Thymus (tissue), 11 donors: ENCODE results near the gene HLA-DMA. TPM values are rescaled to one million over a fixed set of nuclear protein-coding genes. Genes with fewer than 3 reads are reported as not detected.
A peak's percentile ranks its signal among the peaks of the same experiment; 100 is the strongest.
"Not testable (repeated sequence)": the region's sequence is repeated elsewhere in the genome, so short reads cannot be mapped to it uniquely, and the experiment has no call there.

ENCODE experiments used
- DNase-seq, 9 donors: peaks; one replicate each; pipeline ENCODE4 v3.0.0-alpha.2; 2013; ENCODE audit warnings: low spot score in 9 of 9, low read depth in 6 of 9, missing footprints in 1 of 9
- H3K27ac ChIP-seq, 2 donors: one replicate each; pipeline ENCODE4 v1.5.1; 2013; ENCODE audit warnings: control low read depth in 1 of 2, low read depth in 1 of 2, low read length in 1 of 2, mild to moderate bottlenecking in 1 of 2, moderate library complexity in 1 of 2
- H3K27me3 ChIP-seq, 2 donors: one replicate each; pipeline ENCODE4 v1.5.1; 2013; ENCODE audit warnings: low read length in 1 of 2; ENCODE audit not compliant: control insufficient read depth in 2 of 2, insufficient read depth in 1 of 2
- H3K36me3 ChIP-seq, 2 donors: one replicate each; pipeline ENCODE4 v1.5.1; 2013; ENCODE audit warnings: low read length in 1 of 2, mild to moderate bottlenecking in 1 of 2, moderate library complexity in 1 of 2; ENCODE audit not compliant: control insufficient read depth in 2 of 2, insufficient read depth in 2 of 2
- H3K4me1 ChIP-seq, 2 donors: one replicate each; pipeline ENCODE4 v1.5.1; 2013; ENCODE audit warnings: low read length in 2 of 2; ENCODE audit not compliant: control insufficient read depth in 2 of 2, insufficient read depth in 2 of 2
- H3K4me3 ChIP-seq, 2 donors: one replicate each; pipeline ENCODE4 v1.5.1; 2013; ENCODE audit warnings: low read length in 2 of 2, control low read depth in 1 of 2, mild to moderate bottlenecking in 1 of 2
- H3K9me3 ChIP-seq, 2 donors: one replicate each; pipeline ENCODE4 v1.5.1; 2013; ENCODE audit warnings: low read length in 1 of 2, mild to moderate bottlenecking in 1 of 2; ENCODE audit not compliant: control insufficient read depth in 2 of 2, insufficient read depth in 1 of 2
- WGBS: extraction: QIAGEN DNeasy Blood & Tissue Kit; methylation state at CpG from one replicate; pipeline ENCODE4 v1.1.7; 2013; 5-methylcytosine and 5-hydroxymethylcytosine counted together
- polyA plus RNA-seq: library from polyadenylated mRNA; stranded (reverse); fragments of 200-250 nt; gene quantifications from one replicate; pipeline ENCODE4 v1.2.3, GENCODE V29; 2013
- total RNA-seq: library from RNA; stranded (reverse); fragments of 120-200 nt; gene quantifications from one replicate; pipeline ENCODE4 v1.2.4, GENCODE V29; 2013
- donor health status: healthy.

The HLA-DMA gene
- total and polyA plus RNA-seq, 2 donors = 85.0 to 161 TPM

- H3K27ac ChIP-seq = no peak overlapping the region
- no peak for DNase-seq
- 93% methylated on average over 3 of the region's 3 CpGs for WGBS
Measured at GRCh38 chr6:32950010-32950409, 2.9 kb downstream of the HLA-DMA start.

DNA sequence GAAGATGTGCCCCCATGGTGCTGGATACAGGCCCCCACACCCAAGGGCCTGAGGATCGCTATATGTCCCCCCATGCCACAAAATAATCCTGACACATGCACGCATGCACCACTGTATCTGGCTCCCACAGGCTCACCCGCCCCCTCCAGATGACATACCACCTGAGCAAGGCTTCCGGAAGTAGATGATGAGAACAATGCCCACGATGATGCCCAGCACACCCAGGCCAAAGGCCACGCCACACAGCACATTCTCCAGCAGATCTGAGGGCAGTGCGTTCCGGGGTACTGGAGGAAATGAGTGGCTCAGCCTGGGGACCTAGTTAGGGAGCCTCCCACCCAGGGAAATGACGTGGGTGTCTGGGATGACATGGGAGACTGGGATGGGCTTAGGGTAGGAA is 3.8 kb downstream of the HLA-DMA start:
- Histone ChIP-seq H3K36me3 (no peaks in the 10 kb centered on the region), H3K4me3 (no peak overlapping the region), H3K27ac (no peak overlapping the region), H3K4me1 (peaks cover 5 to 33% of the 10 kb centered on the region in 2 donors), H3K27me3 (no peaks in the 10 kb centered on the region), H3K9me3 (no peaks in the 10 kb centered on the region)
- 97% methylated on average over 9 of the region's 9 CpGs for WGBS
- no peak for DNase-seq

More at GRCh38 chr6:32950010-32950409, 2.9 kb downstream of the HLA-DMA start:
- Histone ChIP-seq H3K36me3 (no peaks in the 10 kb centered on the region), H3K4me3 (no peak overlapping the region), H3K9me3 (no peaks in the 10 kb centered on the region), H3K4me1 (peaks cover 2 to 27% of the 10 kb centered on the region in 2 donors), H3K27me3 (no peaks in the 10 kb centered on the region)

DNA sequence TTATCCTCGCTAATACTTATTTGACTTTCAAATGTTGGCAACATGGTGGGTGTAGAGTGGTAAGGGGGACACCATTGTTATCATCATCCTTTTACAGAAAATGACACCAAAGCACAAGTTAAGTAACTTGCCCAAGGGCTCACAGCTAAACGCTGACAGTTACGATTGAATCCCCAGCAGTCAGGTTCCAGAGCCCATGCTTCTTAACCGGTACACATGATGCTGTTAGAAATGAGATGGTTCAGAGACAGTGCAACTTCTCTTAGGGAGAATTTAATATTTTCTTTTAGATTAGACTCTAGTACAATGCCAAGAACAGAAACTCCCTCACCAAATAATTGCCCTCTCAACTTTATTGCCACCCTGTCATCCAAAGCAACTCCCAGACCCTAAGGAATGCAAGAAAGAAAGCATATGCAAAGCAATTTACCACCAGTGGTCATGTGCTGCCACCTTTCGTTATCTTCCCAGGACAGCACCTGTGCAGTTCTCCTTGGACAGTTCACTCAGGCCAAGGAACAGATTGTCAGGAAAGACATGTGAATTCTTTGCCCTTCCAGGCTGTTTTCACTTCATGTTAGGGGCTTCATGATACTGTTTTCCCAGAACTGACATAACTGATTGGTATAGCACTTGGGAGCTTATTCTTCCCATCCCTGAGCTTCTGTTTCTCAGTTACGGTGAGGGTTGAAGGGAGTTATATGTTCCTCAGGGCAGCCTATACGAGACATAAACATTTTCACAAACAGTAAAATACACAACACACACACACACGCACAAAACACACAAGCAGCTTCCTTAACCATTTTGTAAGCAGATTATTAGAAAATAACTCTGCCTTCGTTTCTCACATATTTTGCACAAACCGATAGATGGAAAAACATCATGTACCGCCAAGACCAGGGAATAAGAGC is 5.1 kb downstream of the HLA-DMA start:
- H3K4me1 ChIP-seq = peaks cover 9 to 40% of the 10 kb centered on the region in 2 donors
- peak in 3 of 9 donors; percentile 27 to 64 (median 53) for DNase-seq

GRCh38 chr6:32946893-32947292 is 6.0 kb downstream of the HLA-DMA start:
- H3K4me3 ChIP-seq = no peak overlapping the region
- DNase-seq = no peak
- H3K9me3 ChIP-seq = no peaks in the 10 kb centered on the region
- no peaks in the 10 kb centered on the region for H3K27me3 ChIP-seq
- no peaks in the 10 kb centered on the region for H3K36me3 ChIP-seq
- H3K4me1 ChIP-seq = peaks cover 9 to 43% of the 10 kb centered on the region in 2 donors
- no peak overlapping the region for H3K27ac ChIP-seq

More for the DNA sequence above, 5.1 kb downstream of the HLA-DMA start:
- Histone ChIP-seq H3K27ac (no peak overlapping the region), H3K36me3 (no peaks in the 10 kb centered on the region), H3K4me3 (no peak overlapping the region), H3K27me3 (no peaks in the 10 kb centered on the region), H3K9me3 (no peaks in the 10 kb centered on the region)
- 89% methylated on average over 11 of the region's 11 CpGs for WGBS

- Histone ChIP-seq H3K4me1 (peaks cover 16 to 51% of the 10 kb centered on the region in 2 donors), H3K27ac (no peak overlapping the region)
- no peak for DNase-seq
Measured at GRCh38 chr6:32945953-32946352, 6.9 kb downstream of the HLA-DMA start.

DNA sequence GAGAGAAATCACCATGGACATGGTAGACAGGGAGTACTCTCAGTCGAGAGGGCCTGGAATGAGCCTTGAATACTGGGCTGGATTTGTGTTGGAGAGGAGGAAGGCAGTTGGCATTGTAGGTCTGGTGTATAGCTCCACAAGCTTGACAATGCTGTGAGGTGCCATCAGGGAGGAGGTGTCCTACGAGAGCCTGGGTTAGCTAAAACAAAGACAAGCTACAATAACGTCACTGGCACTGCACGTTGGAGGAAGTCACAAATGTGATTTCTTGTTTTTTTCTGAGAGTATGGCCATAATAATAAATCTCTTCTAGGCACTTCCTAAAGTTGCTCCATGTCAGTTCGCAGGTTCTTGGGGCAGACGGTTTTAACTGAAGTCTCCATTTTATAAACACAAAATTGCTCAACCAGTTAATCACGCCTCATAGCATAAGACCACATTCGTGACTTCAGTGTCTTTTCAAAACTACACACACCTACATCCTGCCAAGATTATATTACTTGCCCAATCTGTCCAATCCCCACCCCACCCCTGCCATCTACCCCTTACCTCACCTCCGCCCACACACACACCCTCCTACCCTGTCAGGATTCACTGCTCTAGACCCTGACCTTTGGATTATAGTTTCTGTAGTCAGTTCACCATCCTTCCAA is 7.7 kb downstream of the HLA-DMA start:
- Histone ChIP-seq H3K4me1 (peaks cover 17 to 57% of the 10 kb centered on the region in 2 donors), H3K36me3 (no peaks in the 10 kb centered on the region), H3K9me3 (no peaks in the 10 kb centered on the region), H3K27ac (peak overlapping the region; percentile 66 to 67), H3K27me3 (no peaks in the 10 kb centered on the region), H3K4me3 (no peak overlapping the region)
- DNase-seq = no peak
- WGBS = 80% methylated on average over 9 of the region's 9 CpGs

More at GRCh38 chr6:32945953-32946352, 6.9 kb downstream of the HLA-DMA start:
- H3K36me3 ChIP-seq = no peaks in the 10 kb centered on the region
- H3K4me3 ChIP-seq = no peak overlapping the region
- H3K9me3 ChIP-seq = no peaks in the 10 kb centered on the region
- no peaks in the 10 kb centered on the region for H3K27me3 ChIP-seq

- Histone ChIP-seq H3K4me3 (peak overlapping the region; percentile 5 to 13), H3K36me3 (no peaks in the 10 kb centered on the region), H3K27ac (peak overlapping the region; percentile 66 to 82), H3K4me1 (peaks cover 17 to 46% of the 10 kb centered on the region in 2 donors), H3K9me3 (no peaks in the 10 kb centered on the region), H3K27me3 (no peaks in the 10 kb centered on the region)
- peak in 5 of 9 donors; percentile 44 to 79 (median 58) for DNase-seq
- WGBS = 32% methylated on average over 4 of the region's 4 CpGs
Measured at GRCh38 chr6:32943864-32944649, 8.8 kb downstream of the HLA-DMA start.

DNA sequence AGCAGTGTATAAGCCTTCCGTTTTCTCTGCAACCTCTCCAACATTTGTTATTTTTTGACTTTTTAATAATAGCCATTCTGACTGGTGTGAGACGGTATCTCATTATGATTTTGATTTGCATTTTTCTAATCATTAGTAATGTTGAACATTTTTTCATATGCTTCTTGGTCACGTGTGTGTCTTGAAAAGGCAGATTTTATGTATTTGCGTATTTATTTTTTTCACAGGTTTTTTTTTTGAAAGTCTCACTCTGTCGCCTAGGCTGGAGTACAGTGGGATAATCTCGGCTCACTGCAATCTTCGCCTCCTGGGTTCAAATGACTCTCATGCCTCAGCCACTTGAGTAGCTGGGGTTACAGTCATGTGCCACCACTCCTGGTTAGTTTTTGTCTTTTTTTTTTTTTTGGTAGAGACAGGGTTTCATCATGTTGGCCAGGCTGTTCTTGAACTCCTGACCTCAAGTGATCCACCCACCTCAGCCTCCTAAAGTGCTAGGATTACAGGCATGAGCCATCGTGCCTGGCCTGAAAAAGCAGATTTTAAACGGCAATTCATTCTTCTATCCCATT is 10.3 kb downstream of the HLA-DMA start:
- peaks cover 17 to 46% of the 10 kb centered on the region in 2 donors for H3K4me1 ChIP-seq
- DNase-seq, H3K36me3 ChIP-seq, H3K27me3 ChIP-seq, H3K27ac ChIP-seq, H3K9me3 ChIP-seq, H3K4me3 ChIP-seq: not testable (repeated sequence)
- 91% methylated on average over 9 of the region's 9 CpGs for WGBS
